ENCODE results near the gene EXPH5. TPM values are rescaled to one million over a fixed set of nuclear protein-coding genes. Genes with fewer than 3 reads are reported as not detected.

EXPH5 gene
- total and polyA plus RNA-seq, 2 of the 8 experiments (the other 6 are each of a cell fraction or from before 2014, with no cell fraction given): 1.1 to 11.5 TPM

DNA sequence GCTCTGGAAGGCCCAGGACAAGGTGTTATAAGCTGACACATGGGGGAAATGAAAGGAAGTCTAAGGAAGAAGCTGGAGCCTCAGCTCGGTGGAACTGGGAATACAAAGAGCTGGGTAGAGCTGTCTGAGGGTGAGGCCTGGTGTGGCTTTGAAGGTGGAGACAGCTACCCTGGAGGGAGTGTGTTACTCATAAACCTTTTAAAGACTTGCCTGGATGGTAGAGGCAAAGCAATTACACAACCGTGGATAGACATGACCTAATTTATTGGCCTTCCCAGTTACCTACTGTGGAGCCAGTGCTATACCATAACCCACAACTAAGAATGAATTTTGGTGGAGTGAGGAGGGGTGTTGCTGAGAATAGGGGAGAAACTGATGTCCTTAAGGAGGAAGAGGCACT lies 22.6 kb downstream of the EXPH5 start (continued):
- TF ChIP-seq BCL11A (IDR thresholded peaks at IDR 0.05; ENCODE audit: low read depth in 2 of 2, low read length in 2 of 2) (no peak), YY1 (IDR thresholded peaks at IDR 0.05; ENCODE audit: low read depth, low read length) (no peak), RFX5 (IDR thresholded peaks at IDR 0.05; ENCODE audit: borderline replicate concordance, low read depth, low read length) (no peak), BRCA1 (IDR thresholded peaks at IDR 0.05; ENCODE audit: low read depth, low read length) (no peak), GABPA (IDR thresholded peaks at IDR 0.05; ENCODE audit: borderline replicate concordance, insufficient read depth, low read length) (no peak), SIRT6 (IDR thresholded peaks at IDR 0.05; ENCODE audit: low read length) (no peak)
